Head of caudate nucleus (tissue), 42 donors: Measurements from ENCODE around the gene TTC9.

Source experiments
- DNase-seq, 42 donors: peaks; one replicate each; pipeline versions ENCODE4 v3.0.0 to v3.0.0-alpha.2; 2020 to 2021; ENCODE audit warnings: mixed read lengths in 7 of 42
- intact Hi-C: fragments of 100-400 bp; cut with DNase I; formaldehyde crosslinking; loops from one replicate; pipeline ENCODE4 v1.15.0; 2022

TTC9 gene

GRCh38 chr14:70642303-70643235 is 853 bp downstream of the TTC9 start:
- peak in 28 of 42 donors; percentile 4 to 47 (median 16) for DNase-seq
- intact Hi-C loops, result no loop called here

- intact Hi-C loops, result no loop called here
- DNase-seq, result no peak
These were observed 2.3 kb downstream of the TTC9 start for GRCh38 chr14:70643967-70644366.

- intact Hi-C loops, result no loop called here
These were observed 4.2 kb downstream of the TTC9 start for GRCh38 chr14:70645892-70646291.

DNA sequence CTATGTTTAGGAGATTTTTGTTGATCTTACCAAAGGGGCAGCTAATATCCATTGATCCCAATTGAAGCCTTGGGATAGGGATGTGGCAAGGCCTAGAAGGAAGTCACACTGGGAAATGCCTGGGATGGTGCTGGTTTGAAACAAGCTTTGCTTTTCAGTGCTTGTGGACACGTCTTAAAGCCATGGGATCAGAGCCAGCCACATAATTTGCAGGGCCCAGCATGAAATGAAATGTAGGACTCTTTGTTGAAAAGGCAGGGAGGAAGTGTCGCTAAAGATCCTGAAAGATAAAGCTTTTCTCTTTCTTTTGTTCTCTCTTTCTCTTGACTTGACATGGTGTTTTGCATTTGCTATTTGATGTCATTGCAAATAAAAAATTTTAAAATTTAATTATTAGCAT is 5.0 kb downstream of the TTC9 start:
- DNase-seq, result no peak
- intact Hi-C loops, result no loop called here

More at GRCh38 chr14:70645892-70646291, 4.2 kb downstream of the TTC9 start:
- no peak for DNase-seq

GRCh38 chr14:70648346-70648745 is 6.6 kb downstream of the TTC9 start:
- intact Hi-C loops, result no loop called here
- DNase-seq, result no peak

GRCh38 chr14:70649803-70650202 is 8.1 kb downstream of the TTC9 start:
- intact Hi-C loops, result no loop called here
- DNase-seq, result no peak

DNA sequence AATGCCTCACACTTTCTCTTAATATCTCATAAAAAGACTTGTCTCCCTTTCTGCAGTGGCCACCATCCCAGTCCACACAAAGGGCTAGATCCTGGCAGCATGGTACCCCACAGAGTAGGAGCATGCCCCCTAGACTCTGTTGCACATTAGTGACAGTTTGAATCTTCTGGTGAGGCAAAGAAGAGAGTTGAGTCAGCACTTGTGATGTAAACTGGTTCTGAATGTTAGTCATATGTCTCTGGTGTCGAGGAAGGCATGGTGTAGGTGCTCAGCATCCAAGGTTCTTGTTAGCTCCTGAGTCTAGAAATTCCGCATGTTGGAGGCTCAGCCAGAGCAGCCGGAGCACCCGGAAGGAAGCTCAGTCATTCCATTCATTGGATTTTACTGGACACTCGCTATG is 9.8 kb downstream of the TTC9 start:
- intact Hi-C loops, result no loop called here
- no peak for DNase-seq

DNA sequence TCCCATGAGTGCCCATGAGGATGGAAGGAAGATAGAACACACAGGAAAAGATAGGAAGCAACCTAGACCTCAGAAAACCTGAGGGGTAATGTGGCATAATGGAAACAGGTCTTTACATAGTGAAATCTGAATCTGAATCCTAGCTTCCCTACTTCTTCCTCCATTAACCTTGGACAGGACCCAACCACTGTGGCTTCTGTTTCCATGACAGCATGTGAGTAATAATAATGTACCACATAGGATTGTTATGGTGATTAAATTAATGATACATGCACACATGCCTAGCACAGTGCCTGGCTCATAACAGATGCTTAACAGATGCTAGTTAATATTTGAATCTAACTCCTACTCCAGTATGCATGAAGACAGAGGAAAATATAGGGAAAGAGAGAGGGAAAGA is 11.2 kb downstream of the TTC9 start:
- no peak for DNase-seq
- intact Hi-C loops, result no loop called here

DNA sequence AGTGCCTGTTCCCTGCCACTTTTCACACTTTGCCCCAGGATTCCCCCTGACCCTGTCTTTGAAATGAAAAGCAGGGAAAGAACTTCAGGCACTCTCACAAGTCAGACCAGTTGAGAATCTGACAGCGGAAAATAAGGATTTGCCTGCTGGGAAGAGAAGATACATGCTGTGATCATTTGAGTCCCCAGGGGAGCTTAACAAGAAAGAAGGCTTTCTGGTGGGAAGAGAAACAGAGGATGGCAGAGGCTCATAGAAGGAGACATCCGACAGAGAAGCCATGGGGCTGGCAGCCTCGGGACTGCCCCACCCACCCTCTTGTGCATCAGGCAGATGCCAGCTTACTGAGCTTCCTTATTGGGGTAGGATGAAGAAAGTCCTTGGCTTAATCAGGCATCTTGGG is 11.9 kb downstream of the TTC9 start:
- no peak for DNase-seq
- intact Hi-C loops, result no loop called here

DNA sequence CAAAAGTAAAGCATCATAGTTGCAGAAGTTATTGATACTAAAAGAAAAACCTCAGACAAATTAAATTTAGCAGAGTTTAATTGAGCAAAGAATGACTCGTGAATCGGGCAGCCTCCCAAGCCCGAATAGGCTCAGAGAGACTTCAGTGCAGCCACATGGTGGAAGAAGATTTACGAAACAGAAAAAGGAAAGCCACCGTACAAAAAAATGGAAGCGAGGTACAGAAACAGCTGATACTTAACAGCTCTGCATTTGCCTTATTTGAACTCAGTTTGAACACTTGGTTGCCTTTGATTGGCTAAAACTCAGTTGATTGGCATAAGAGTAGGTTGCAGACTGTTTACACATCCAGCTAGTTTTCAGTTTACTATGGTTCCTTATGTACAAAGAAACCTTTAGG is 12.9 kb downstream of the TTC9 start:
- DNase-seq, result no peak

DNA sequence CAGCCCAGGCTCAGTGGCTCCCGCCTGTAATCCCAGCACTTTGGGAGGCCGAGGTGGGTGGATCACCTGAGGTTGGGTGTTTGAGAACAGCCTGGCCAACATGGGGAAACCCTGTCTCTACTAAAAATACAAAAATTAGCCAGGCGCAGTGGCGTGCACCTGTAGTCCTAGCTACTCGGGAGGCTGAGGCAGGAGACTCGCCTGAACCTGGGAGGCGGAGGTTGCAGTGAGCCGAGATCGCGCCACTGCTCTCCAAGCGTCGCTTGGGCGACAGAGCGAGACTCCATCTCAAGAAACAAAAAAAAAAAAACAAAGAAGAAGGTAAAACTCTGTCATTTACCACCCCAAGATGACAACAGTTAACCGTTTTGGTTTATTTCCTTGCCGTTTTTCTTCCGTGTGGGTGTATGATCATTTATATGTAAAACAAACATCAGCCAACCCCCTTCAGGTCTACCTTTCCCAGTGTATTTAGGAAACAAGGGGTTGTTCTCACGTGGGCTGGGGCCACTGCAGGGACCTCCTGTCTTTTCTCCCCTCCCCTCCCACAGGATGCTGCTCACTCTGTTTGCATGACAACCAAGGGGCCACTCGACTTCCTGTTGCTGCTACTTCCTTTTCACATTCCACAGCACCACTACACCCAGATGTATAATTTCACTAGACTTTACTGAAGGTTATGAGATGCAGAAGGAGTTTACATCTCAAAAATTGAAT is 13.6 kb downstream of the TTC9 start:
- no peak for DNase-seq
- intact Hi-C loops, result no loop called here

More for the DNA sequence above, 12.9 kb downstream of the TTC9 start:
- intact Hi-C loops, result no loop called here

GRCh38 chr14:70658899-70659298 is 17.2 kb downstream of the TTC9 start:
- no peak for DNase-seq
- intact Hi-C loops, result no loop called here

- no peak for DNase-seq
- intact Hi-C loops, result no loop called here
These were observed 19.5 kb downstream of the TTC9 start for GRCh38 chr14:70660967-70661893.

DNA sequence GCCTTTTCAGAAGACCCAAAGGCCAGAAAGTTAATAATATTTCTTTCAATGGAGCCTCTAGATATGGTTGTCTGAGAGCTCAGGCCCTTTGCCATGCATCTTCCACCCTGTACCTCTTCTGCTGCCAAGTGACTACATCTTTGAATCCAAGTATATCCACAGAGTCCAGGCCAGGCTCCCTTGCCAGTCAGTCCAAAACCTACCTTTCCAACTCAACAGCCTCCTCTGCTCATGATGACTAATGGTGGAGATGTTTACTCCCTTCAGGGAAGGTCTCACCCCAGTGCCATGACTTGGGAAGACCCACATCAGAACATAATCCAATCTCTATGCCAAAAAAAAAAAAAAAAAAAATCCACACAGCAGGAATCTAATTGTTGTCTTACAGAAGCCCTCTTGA is 20.4 kb downstream of the TTC9 start:
- intact Hi-C loops, result no loop called here
- DNase-seq, result no peak

GRCh38 chr14:70662816-70663215 is 21.1 kb downstream of the TTC9 start:
- DNase-seq, result no peak
- intact Hi-C loops, result no loop called here

GRCh38 chr14:70663707-70664179 is 22.0 kb downstream of the TTC9 start:
- intact Hi-C loops, result no loop called here
- no peak for DNase-seq

DNA sequence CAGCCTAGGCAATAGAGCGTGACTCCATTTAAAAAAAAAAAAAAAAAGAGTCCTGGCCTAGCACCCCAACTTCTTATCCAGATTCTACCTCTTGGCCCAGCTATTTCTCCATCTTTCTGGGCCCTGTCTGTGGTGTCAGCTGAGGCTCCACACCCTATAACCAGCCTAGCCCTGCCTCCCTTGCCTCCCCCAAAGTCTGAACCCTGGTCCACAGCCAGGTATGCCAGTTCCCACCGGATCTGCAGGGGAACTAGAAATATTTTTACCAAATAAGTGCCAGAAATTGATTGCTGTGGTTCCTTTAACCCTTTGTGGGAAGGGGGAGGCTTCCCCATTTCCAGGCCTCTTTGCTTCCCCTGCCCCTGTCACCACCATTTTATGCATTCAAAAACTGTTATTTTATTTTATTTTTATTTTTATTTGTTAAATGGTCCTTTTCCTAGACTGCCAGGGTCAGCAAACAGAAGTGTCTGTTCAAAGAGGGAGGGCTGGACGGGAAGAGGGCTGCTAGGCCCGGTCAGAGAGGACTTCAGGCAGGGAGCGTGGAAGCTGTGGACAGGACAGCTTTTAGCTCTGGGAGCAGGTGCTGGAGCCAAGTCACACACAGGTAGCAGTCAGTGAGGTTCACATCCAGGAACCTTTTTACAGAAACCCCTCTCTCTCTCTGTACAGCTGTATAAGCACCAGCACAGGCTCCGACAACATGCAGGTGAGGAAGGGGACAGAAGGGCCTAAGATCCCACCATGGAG is 23.2 kb downstream of the TTC9 start:
- intact Hi-C loops, result no loop called here
- DNase-seq, result no peak
